Right atrium auricular region (tissue), 2 donors: ENCODE results near the gene FNBP1L. TPM values are rescaled to one million over a fixed set of nuclear protein-coding genes. Genes with fewer than 3 reads are reported as not detected.

ENCODE experiments used
- DNase-seq: peaks from one replicate; pipeline ENCODE4 v3.0.0-alpha.2; 2019; ENCODE audit warnings: low spot score
- H3K27ac ChIP-seq, 2 donors: fragments of 200-600 bp; sonication (generic); 1 replicate in 1 of 2; 2 replicates in 1 of 2; pipeline ENCODE4 v1.5.1; 2016 to 2019
- H3K27me3 ChIP-seq, 2 donors: fragments of 200-600 bp; sonication (generic); one replicate each; pipeline versions ENCODE4 v1.5.1 to v1.6.0; 2017 to 2019
- H3K36me3 ChIP-seq: fragments of 200-600 bp; sonication (generic); one replicate; pipeline ENCODE4 v1.5.1; 2016
- H3K4me1 ChIP-seq, 2 donors: fragments of 200-600 bp; sonication (generic); one replicate each; pipeline versions ENCODE4 v1.5.1 to v1.6.0; 2017 to 2019
- H3K4me3 ChIP-seq, 2 donors: fragments of 200-600 bp; sonication (generic); 1 replicate in 1 of 2; 2 replicates in 1 of 2; pipeline ENCODE4 v1.5.1; 2017 to 2019; ENCODE audit warnings: mild to moderate bottlenecking in 1 of 2, moderate library complexity in 1 of 2
- H3K9me3 ChIP-seq, 2 donors: fragments of 200-600 bp; sonication (generic); one replicate each; pipeline ENCODE4 v1.5.1; 2019
- total RNA-seq, 2 donors: library from RNA; depleted of rRNA; stranded (reverse); fragments of >200 nt; gene quantifications; one replicate each; pipeline ENCODE4 v1.1.0, GENCODE V29; 2016
- TF ChIP-seq, protein P1 (sequence below), 2 donors: fragments of 200-600 bp; sonication (generic); IDR thresholded peaks; one replicate each; pipeline ENCODE4 v1.5.1; 2019; ENCODE audit warnings: antibody characterized with exemption in 2 of 2

The FNBP1L gene
- total RNA-seq, 2 donors from 2014 or later = 13.9 to 17.8 TPM

DNA sequence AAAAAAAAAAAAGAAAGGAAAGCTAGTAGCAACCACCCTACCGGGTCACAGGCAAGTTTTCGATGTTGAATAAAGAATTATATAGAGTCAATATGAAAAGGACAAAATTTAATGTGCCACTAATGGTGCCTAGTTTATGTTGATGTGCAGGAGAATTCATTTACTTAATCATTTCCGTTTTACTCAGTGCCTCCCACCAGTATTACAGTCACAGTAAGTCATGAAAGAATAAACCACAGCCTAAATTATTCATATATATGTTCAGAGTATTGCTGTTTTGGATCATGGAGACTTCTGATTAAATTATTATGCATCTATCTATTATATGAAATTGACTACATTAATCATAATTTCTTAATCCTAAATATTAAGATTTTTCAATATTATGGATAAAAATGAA lies 35.3 kb downstream of the FNBP1L start:
- Histone ChIP-seq H3K36me3 (no peaks in the 10 kb centered on the region), H3K4me1 (no peaks in the 10 kb centered on the region), H3K27me3 (no peaks in the 10 kb centered on the region), H3K4me3 (no peak overlapping the region), H3K27ac (no peak overlapping the region), H3K9me3 (peaks cover 0 to 13% of the 10 kb centered on the region in 2 donors)
- DNase-seq = no peak
- TF ChIP-seq, protein P1, sequence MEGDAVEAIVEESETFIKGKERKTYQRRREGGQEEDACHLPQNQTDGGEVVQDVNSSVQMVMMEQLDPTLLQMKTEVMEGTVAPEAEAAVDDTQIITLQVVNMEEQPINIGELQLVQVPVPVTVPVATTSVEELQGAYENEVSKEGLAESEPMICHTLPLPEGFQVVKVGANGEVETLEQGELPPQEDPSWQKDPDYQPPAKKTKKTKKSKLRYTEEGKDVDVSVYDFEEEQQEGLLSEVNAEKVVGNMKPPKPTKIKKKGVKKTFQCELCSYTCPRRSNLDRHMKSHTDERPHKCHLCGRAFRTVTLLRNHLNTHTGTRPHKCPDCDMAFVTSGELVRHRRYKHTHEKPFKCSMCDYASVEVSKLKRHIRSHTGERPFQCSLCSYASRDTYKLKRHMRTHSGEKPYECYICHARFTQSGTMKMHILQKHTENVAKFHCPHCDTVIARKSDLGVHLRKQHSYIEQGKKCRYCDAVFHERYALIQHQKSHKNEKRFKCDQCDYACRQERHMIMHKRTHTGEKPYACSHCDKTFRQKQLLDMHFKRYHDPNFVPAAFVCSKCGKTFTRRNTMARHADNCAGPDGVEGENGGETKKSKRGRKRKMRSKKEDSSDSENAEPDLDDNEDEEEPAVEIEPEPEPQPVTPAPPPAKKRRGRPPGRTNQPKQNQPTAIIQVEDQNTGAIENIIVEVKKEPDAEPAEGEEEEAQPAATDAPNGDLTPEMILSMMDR (IDR thresholded peaks at IDR 0.05) = no peak

DNA sequence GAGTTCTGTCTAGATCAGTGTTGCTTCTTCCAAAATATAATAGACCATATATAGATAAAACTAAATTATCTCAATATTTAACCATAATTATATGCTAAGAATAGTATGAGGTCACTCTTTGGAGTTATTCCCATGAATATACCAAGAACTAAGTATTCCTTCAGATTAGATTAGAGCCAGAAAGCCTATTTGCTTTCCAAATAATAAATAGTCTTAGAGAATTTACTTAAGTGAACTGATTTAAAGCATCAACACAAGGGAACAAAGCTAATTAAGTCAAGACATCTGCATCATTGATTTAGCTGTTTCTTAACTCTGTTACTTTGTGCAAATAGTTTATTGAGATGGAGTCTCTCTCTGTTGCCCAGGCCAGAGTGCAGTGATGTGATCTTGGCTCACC lies 35.7 kb downstream of the FNBP1L start:
- H3K9me3 ChIP-seq = peaks cover 0 to 13% of the 10 kb centered on the region in 2 donors
- no peak overlapping the region for H3K27ac ChIP-seq
- H3K4me3 ChIP-seq = no peak overlapping the region
- TF ChIP-seq, protein P1 (IDR thresholded peaks at IDR 0.05) = no peak
- H3K36me3 ChIP-seq = no peaks in the 10 kb centered on the region
- H3K4me1 ChIP-seq = no peaks in the 10 kb centered on the region
- DNase-seq = no peak
- no peaks in the 10 kb centered on the region for H3K27me3 ChIP-seq

DNA sequence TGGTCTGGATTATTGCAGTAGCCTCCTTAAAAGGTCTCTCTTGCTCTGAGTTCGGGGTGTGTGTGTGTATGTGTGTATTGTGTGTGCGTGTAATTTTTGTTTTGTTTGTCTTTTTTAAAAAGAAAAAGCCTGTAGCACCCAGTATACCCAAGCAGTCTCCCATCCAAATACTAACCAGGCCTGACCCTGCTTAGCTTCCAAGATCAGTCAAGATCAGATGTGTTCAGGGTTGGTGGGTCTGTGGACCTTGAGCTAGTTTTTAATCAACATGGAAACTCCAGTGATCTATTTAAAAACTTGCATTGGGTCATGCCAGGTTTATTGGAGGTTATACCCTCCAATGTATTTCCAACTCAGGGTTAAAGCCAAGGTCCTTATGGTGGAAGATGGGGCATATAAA lies 40.3 kb downstream of the FNBP1L start:
- peaks cover 0 to 11% of the 10 kb centered on the region in 2 donors for H3K4me1 ChIP-seq
- H3K27me3 ChIP-seq = no peaks in the 10 kb centered on the region
- H3K9me3 ChIP-seq = no peaks in the 10 kb centered on the region
- no peak overlapping the region for H3K27ac ChIP-seq
- no peaks in the 10 kb centered on the region for H3K36me3 ChIP-seq
- TF ChIP-seq, protein P1 (IDR thresholded peaks at IDR 0.05) = no peak
- DNase-seq = no peak
- H3K4me3 ChIP-seq = no peak overlapping the region

DNA sequence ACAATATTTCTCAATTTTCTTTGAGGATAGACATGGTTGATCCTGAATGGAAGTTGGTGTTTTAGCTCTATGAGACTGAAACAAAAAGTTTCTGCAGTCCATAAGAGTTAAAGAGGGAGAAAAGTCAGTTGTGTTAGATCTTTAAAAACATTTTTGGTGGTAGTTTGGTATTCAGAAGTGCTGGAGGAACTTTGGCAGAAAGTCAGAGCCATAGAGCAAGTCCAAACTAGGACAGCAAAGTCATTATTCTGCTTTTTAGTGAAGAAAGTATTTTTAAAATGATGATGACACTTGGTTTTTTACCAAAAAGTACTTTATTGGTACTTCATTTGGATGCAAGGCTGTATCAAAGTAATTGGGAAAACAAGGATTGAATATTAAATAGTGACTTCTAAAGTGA lies 41.8 kb downstream of the FNBP1L start:
- no peaks in the 10 kb centered on the region for H3K36me3 ChIP-seq
- H3K9me3 ChIP-seq = no peaks in the 10 kb centered on the region
- TF ChIP-seq, protein P1 (IDR thresholded peaks at IDR 0.05) = no peak
- no peak for DNase-seq
- H3K27ac ChIP-seq = no peak overlapping the region
- H3K4me1 ChIP-seq = peaks cover 0 to 11% of the 10 kb centered on the region in 2 donors
- H3K4me3 ChIP-seq = no peak overlapping the region
- H3K27me3 ChIP-seq = no peaks in the 10 kb centered on the region

DNA sequence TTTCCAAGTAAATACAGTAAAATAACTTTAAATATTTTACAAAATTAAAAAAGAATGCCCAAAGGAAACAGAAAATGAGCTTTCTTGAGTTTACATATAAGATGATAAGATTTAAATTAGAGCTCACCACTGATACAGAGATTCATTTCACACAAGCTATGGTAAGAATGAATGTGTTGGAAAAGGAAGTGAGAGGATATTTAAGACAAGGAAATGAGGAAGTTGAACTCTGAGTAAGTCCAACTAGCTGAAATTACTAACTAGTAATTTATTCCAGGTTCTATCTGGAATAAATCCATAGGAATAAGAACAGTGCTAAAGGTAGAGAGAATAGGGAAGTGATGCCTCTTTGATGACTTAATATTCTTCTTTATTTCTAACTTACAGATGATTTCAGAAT lies 42.4 kb downstream of the FNBP1L start:
- Histone ChIP-seq H3K36me3 (no peaks in the 10 kb centered on the region), H3K9me3 (no peaks in the 10 kb centered on the region), H3K27me3 (no peaks in the 10 kb centered on the region), H3K27ac (no peak overlapping the region), H3K4me3 (no peak overlapping the region), H3K4me1 (peaks cover 0 to 11% of the 10 kb centered on the region in 2 donors)
- DNase-seq = no peak
- TF ChIP-seq, protein P1 (IDR thresholded peaks at IDR 0.05) = no peak

DNA sequence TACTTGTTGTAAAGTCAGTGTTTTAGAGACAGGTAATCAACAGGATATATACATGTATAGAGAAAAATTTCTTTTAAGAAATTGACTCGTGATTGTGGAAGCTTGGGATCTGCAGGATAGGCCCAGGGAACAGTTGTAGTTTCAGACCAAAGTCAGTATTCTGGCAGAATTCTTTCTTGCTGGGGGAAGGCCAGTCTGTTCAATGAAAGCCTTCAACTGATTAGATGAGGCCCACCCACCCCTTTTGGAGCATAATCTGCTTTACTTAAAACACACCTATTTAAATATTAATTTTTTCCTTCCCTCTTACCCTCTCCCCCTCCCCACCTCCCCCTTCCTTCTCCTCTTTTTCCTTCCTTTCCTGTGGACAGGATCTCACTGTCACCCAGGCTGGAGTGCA lies 48.0 kb downstream of the FNBP1L start:
- no peaks in the 10 kb centered on the region for H3K4me1 ChIP-seq
- no peak overlapping the region for H3K27ac ChIP-seq
- no peaks in the 10 kb centered on the region for H3K36me3 ChIP-seq
- H3K9me3 ChIP-seq = no peaks in the 10 kb centered on the region
- H3K4me3 ChIP-seq = no peak overlapping the region
- no peak for DNase-seq
- no peaks in the 10 kb centered on the region for H3K27me3 ChIP-seq
- TF ChIP-seq, protein P1 (IDR thresholded peaks at IDR 0.05) = no peak
